Keratinocyte (primary cell): Measurements from ENCODE around the gene SEC16B.

Experiments used
- CTCF ChIP-seq, 3 experiments: IDR thresholded peaks in 1 of 3; conservative IDR thresholded peaks in 1 of 3; optimal IDR thresholded peaks in 1 of 3; 2 replicates in 2 of 3; 3 replicates in 1 of 3; pipeline versions ENCODE3 to v1.5.1; 2011; ENCODE audit warnings: low read length in 3 of 3, mild to moderate bottlenecking in 3 of 3, moderate library complexity in 2 of 3, control low read depth in 1 of 3, inconsistent platforms in 1 of 3; ENCODE audit not compliant: insufficient read depth in 2 of 3; ENCODE audit errors: extremely low read depth in 1 of 3
- EZH2 ChIP-seq: IDR thresholded peaks from one replicate; pipeline ENCODE4 v1.6.1; 2012; ENCODE audit warnings: inconsistent platforms, mild to moderate bottlenecking, low read length, moderate library complexity

GRCh38 chr1:177940682-177941081 lies 29.2 kb downstream of the SEC16B start:
- TF ChIP-seq EZH2 (no peak), CTCF (optimal IDR thresholded peaks at IDR 0.05 in 1 of 3, IDR thresholded peaks at IDR 0.05 in 1 of 3, conservative IDR thresholded peaks at IDR 0.05 in 1 of 3; ENCODE audit: extremely low read depth in 1 of 3, insufficient read depth in 2 of 3, low read length in 3 of 3) (no peak)
